Measurements from ENCODE around the gene TBC1D10A.
A peak's percentile ranks its signal among the peaks of the same experiment; 100 is the strongest.

TBC1D10A gene

DNA sequence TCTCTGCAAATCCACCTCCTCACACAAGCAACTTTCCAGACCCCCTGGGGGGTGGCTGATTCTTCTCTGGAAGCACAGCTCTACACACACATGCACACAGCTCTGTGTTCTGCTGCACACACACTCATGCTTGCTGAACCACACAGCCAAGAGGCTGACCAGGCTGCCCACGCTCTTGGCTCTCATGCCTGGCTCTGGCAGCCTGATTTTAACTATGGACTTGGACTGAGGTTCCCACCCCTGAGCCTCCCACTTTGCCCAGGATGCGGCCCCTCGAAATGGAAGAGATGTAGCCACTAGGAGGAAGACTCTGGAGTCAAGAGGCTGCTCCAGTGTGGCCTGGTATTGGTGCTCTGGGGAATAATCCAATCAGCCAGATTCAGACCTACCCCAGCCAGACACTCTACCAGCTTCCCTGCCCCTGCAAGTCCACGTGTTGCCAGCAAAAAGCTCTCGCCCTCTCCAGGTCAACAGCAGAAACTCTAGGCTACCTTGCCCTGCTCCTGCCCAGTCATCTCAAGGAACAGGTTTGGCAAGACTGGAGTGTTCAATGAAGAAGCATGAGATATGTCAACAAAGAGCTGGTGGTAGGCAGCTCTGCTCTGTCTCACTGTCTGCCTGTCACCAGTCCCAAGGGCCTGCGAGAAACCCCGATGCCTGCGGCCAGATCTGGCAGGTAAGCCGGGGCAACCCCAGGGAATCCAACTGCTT is 28.6 kb downstream of the TBC1D10A start:
- DNase-seq, result no peak

GRCh38 chr22:30297276-30297990 is 29.3 kb downstream of the TBC1D10A start:
- no peak for DNase-seq

DNA sequence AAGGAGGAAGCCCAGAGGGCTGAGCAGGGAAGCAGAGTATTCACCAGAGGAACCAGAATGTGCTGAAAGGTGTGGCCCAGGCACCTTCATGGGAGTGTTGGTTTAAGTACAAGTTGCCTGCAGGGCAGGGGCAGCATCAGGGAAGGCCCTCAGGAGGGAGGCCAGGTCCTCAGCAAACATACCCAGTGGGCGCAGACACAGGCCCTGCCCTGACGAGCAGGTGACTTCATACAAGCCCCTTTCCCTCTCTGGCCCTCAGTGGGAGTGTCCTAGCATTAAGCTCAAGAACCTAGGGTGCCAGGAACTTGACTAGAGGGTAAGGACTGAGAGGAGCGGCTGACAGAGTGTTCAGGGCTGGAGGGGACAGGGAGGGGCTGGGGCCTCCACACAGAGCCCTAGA is 29.9 kb downstream of the TBC1D10A start:
- DNase-seq, result no peak

GRCh38 chr22:30296324-30296723 is 30.4 kb downstream of the TBC1D10A start:
- DNase-seq, result no peak

DNA sequence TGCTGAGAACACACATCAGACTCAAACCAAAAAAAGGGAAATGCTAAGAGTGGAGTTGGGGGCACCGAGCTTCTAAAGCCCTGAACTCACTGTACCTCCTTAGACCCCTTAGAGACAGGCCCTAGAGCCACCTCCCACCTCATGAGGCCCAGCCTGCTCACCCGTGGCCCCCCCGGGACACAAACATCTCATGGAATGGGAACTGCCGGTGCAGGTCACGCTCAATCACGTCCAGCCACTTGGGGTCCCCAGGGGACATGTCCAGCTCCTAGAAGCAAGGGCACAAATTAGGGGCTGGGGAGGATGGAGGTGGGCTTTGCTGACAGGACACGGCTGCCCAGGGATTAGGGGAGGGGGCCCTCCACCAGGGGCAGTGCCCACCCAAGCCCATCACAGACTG is 31.2 kb downstream of the TBC1D10A start:
- no peak for DNase-seq

GRCh38 chr22:30294830-30295229 is 31.9 kb downstream of the TBC1D10A start:
- no peak for DNase-seq

- no peak for DNase-seq
Observed at GRCh38 chr22:30294066-30294465, 32.7 kb downstream of the TBC1D10A start.

GRCh38 chr22:30293026-30293425 is 33.7 kb downstream of the TBC1D10A start:
- no peak for DNase-seq

GRCh38 chr22:30292069-30292970 is 34.4 kb downstream of the TBC1D10A start:
- no peak for DNase-seq

GRCh38 chr22:30291058-30291892 is 35.5 kb downstream of the TBC1D10A start:
- DNase-seq, result no peak

GRCh38 chr22:30290342-30291057 is 36.2 kb downstream of the TBC1D10A start:
- no peak for DNase-seq

DNA sequence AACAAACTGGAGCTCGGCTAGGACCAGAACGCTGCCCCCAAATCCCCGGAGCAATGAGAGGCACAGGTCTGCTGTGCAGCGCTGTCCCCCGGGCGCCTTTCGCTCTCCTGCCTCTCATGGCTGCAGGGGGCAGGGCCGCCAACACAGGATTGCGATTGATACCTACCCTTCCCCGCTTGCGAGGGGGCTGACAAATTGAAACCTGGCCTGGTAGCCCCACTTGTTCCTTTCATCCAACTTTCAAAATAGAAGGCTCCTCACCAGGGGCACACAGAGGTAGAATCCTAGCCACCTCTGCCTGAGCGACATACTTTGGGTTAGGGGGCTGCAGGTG is 36.8 kb downstream of the TBC1D10A start:
- no peak for DNase-seq

- DNase-seq, result peak; percentile 55
Observed at GRCh38 chr22:30289141-30289979, 37.4 kb downstream of the TBC1D10A start, which contains the start of gene CASTOR1. TSS of gene CASTOR1 (minus strand) at chr22:30289505. CDS start at chr22:30289497, 8 bp downstream.

DNA sequence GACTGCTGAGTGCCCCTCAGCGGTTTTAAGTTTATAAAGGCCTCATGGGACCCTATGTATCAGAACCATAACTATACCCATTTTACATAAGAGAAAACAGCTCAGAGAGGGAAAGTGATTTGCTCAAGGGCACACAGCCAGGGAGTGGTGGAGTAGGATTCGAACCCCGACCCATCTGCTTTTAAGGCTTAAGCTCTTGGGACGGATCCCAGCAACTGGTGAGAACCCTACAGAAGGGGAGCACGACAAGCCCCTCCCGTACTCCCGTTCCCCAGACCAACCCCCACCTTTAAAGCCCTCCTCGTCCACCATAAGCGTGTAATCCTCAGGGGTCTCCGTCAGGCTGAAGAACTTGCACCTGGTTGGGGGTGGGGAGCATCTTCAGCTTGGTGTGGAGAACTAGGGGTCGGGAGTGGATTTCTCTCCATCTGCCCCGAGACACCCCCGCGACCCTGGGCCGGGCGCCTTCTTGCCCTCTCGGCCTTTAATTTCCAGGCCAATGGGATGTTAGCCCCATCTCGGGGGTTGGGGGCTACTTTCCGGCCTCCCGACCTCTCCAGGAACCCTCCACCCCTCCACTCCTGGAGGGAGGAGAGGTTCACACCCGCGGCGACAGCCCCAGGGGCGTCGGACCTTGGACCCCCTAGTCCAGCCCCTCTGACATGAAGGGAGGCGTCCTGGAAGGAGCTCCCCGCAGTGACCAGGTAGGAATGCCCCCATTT is 38.2 kb downstream of the TBC1D10A start:
- DNase-seq, result no peak

DNA sequence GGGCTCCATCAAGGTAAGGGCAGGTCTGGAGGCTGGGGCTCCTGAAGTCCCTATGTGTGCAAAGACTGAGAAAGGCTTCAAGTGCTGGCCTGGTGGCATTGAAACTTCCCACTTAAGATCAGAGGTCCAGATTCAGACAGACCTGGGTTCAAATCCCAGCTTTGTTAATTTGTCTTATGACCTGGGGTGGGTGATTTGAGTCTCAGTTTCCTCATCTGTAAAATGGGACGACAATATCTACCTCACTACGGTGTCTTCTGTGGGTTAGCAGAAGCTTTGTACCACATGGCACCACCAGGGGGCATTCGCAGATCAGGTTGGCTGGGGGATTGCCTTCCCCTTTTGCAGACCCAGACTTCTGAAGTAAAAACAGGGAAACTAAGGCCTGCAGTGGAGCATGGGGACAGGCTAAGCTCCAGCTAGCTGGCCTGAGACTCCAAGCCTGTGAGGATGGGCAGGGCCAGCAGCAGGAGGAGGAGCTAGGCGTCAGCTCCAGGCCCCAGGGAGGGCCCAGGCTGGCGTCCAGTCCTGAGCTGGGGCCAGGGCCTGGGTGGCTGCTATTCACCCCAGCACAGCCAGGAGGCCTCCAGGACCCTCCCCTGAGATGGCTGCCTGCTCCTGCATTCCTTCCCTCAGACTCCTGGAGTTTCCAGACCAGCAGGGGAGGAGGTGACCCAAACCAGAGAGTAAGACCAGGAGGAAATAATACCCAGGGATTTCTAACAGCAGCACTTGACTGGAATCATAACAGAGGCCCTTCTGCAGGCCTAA is 38.9 kb downstream of the TBC1D10A start:
- DNase-seq, result no peak

- DNase-seq, result no peak
Observed at GRCh38 chr22:30286813-30287647, 39.7 kb downstream of the TBC1D10A start.

DNA sequence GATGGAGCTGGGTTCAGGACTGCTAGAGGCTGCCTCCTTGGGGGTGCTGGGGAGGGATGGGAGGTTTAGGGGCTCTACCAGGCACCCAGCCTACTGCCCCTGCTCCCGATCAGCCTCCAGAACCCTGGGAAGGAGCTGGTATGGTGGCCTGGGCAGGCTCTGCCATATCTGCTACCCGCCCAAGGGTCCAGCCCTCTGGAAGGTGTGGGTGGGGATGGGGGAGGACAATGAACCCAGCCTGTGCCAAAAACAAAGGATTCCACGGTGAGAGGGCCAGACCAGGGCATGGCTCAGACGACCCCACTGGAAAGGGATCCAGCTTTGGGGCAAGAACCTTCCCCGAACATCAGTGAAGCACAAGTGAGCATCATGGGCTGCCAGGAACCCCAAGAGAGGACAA is 40.4 kb downstream of the TBC1D10A start:
- DNase-seq, result no peak

GRCh38 chr22:30285846-30286200 is 40.9 kb downstream of the TBC1D10A start:
- no peak for DNase-seq

All from NCI-H2081 treated with DMSO at 0.1 percent for 48 hours (cell line).